Measurements from ENCODE around the gene RHCE. TPM values are rescaled to one million over a fixed set of nuclear protein-coding genes. Genes with fewer than 3 reads are reported as not detected.
"Not testable (repeated sequence)": the region's sequence is repeated elsewhere in the genome, so short reads cannot be mapped to it uniquely, and the experiment has no call there.

The RHCE gene
- polyA plus RNA-seq, 1 experiment = 0.25 TPM

- H3K9me3 ChIP-seq (ENCODE audit: control insufficient read depth, insufficient read depth, low read length) = no peaks in the 10 kb centered on the region
- POLR2A ChIA-PET = interaction anchor here (0.6 to 1.1 kb wide), 4 partner anchors 37 to 198 kb away, joined by 3 to 8 read pairs (median 5); partner anchors contain the start of genes RSRP1 and SYF2
- peak; percentile 89 for DNase-seq (ENCODE audit: low read depth, low spot score)
- CTCF ChIA-PET = no interaction called here
- TF ChIP-seq, protein P1, sequence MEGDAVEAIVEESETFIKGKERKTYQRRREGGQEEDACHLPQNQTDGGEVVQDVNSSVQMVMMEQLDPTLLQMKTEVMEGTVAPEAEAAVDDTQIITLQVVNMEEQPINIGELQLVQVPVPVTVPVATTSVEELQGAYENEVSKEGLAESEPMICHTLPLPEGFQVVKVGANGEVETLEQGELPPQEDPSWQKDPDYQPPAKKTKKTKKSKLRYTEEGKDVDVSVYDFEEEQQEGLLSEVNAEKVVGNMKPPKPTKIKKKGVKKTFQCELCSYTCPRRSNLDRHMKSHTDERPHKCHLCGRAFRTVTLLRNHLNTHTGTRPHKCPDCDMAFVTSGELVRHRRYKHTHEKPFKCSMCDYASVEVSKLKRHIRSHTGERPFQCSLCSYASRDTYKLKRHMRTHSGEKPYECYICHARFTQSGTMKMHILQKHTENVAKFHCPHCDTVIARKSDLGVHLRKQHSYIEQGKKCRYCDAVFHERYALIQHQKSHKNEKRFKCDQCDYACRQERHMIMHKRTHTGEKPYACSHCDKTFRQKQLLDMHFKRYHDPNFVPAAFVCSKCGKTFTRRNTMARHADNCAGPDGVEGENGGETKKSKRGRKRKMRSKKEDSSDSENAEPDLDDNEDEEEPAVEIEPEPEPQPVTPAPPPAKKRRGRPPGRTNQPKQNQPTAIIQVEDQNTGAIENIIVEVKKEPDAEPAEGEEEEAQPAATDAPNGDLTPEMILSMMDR (IDR thresholded peaks at IDR 0.05; ENCODE audit: low read depth, low read length) = no peak
- H3K27me3 ChIP-seq (ENCODE audit: control insufficient read depth, insufficient read depth, low read length) = no peaks in the 10 kb centered on the region
- peak within 1 kb of the TSS; percentile 86 for H3K4me3 ChIP-seq (ENCODE audit: low read depth, low read length)
- H3K27ac ChIP-seq (ENCODE audit: low read depth, low read length) = peak within 1 kb of the TSS; percentile 58
Measured at GRCh38 chr1:25430073-25430966, 9.7 kb upstream of the RHCE start, which contains the start of gene MACO1. Gene MACO1, plus strand, starts transcription at chr1:25430897. Its CDS starts 202 bp downstream, at chr1:25431099.

GRCh38 chr1:25428475-25429166 is 8.0 kb upstream of the RHCE start:
- Histone ChIP-seq H3K9me3 (ENCODE audit: control insufficient read depth, insufficient read depth, low read length) (no peaks in the 10 kb centered on the region), H3K27me3 (ENCODE audit: control insufficient read depth, insufficient read depth, low read length) (no peaks in the 10 kb centered on the region), H3K27ac (ENCODE audit: low read depth, low read length) (no peak overlapping the region), H3K4me3 (ENCODE audit: low read depth, low read length) (no peak overlapping the region)
- TF ChIP-seq, protein P1 (IDR thresholded peaks at IDR 0.05; ENCODE audit: low read depth, low read length) = no peak
- ChIA-PET CTCF (interaction anchor here (0.6 to 1.0 kb wide), 2 partner anchors 91 to 1229 kb away, joined by 3 to 4 read pairs; no protein-coding TSS in a partner anchor), POLR2A (interaction anchor here (2.5 kb wide), 1 partner anchor 181 kb away, joined by 6 read pairs; the partner anchor contains the start of gene RSRP1)
- no peak for DNase-seq (ENCODE audit: low read depth, low spot score)

GRCh38 chr1:25427696-25428095 is 7.1 kb upstream of the RHCE start:
- ChIA-PET POLR2A (interaction anchor here (2.5 kb wide), 1 partner anchor 180 kb away, joined by 6 read pairs; the partner anchor contains the start of gene RSRP1), CTCF (interaction anchor here (0.6 kb wide), 1 partner anchor 92 kb away, joined by 4 read pairs; no protein-coding TSS in a partner anchor)
- TF ChIP-seq, protein P1 (IDR thresholded peaks at IDR 0.05; ENCODE audit: low read depth, low read length) = no peak
- Histone ChIP-seq H3K27me3 (ENCODE audit: control insufficient read depth, insufficient read depth, low read length) (peaks cover 2% of the 10 kb centered on the region), H3K9me3 (ENCODE audit: control insufficient read depth, insufficient read depth, low read length) (no peaks in the 10 kb centered on the region), H3K27ac (ENCODE audit: low read depth, low read length) (no peak overlapping the region), H3K4me3 (ENCODE audit: low read depth, low read length) (no peak overlapping the region)
- no peak for DNase-seq (ENCODE audit: low read depth, low spot score)

GRCh38 chr1:25425098-25426085 is 4.8 kb upstream of the RHCE start:
- H3K27me3 ChIP-seq (ENCODE audit: control insufficient read depth, insufficient read depth, low read length) = peaks cover 2% of the 10 kb centered on the region
- no peaks in the 10 kb centered on the region for H3K9me3 ChIP-seq (ENCODE audit: control insufficient read depth, insufficient read depth, low read length)
- CTCF ChIA-PET = no interaction called here
- H3K4me3 ChIP-seq (ENCODE audit: low read depth, low read length) = no peak overlapping the region
- POLR2A ChIA-PET = no interaction called here
- H3K27ac ChIP-seq (ENCODE audit: low read depth, low read length) = no peak overlapping the region
- TF ChIP-seq, protein P1 (IDR thresholded peaks at IDR 0.05; ENCODE audit: low read depth, low read length) = no peak
- DNase-seq (ENCODE audit: low read depth, low spot score) = no peak

DNA sequence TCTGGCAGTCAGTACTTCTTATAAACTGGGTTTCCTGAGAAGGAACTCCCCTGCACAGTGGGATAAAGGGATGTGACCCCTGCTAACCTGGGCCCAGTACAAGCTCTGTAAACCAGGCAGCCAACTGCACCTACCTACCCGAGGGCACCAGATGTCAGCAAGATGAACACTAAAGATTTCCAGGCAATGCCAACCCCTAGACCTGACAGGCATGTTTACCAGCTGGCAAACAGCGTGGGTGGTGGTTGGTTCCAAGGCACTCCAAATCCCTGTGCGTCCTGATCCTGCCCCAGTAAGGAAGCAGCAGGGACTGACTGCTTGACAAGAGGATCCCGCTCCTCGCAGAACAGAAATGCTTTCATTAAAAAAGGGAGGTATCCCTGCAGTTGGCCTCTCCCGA is 2.6 kb upstream of the RHCE start:
- H3K4me3 ChIP-seq (ENCODE audit: low read depth, low read length); H3K27me3 ChIP-seq (ENCODE audit: control insufficient read depth, insufficient read depth, low read length); H3K9me3 ChIP-seq (ENCODE audit: control insufficient read depth, insufficient read depth, low read length); CTCF ChIA-PET; DNase-seq (ENCODE audit: low read depth, low spot score); H3K27ac ChIP-seq (ENCODE audit: low read depth, low read length); POLR2A ChIA-PET: not testable (repeated sequence)

DNA sequence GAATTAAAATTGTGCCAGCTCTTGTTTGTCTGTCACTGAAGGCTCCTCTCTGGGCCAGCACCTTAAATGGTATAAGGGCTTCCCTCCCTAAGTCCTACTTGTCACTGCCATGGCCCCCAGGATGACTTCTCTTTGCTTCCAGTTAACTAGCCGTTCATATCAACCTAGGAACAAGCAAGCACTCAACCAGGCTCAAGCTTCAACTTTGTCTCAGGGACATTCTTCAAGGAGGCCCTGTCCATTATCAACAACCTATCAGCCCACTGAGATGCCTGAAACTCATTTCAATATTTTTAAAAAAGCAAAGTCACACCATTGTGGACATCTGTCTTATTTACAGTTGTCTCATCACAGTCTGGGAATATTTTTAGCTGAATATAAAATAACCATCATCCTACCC is 1.3 kb downstream of the RHCE start:
- CTCF ChIA-PET; H3K27me3 ChIP-seq (ENCODE audit: control insufficient read depth, insufficient read depth, low read length); H3K4me3 ChIP-seq (ENCODE audit: low read depth, low read length); POLR2A ChIA-PET; H3K27ac ChIP-seq (ENCODE audit: low read depth, low read length); DNase-seq (ENCODE audit: low read depth, low spot score); H3K9me3 ChIP-seq (ENCODE audit: control insufficient read depth, insufficient read depth, low read length): not testable (repeated sequence)

DNA sequence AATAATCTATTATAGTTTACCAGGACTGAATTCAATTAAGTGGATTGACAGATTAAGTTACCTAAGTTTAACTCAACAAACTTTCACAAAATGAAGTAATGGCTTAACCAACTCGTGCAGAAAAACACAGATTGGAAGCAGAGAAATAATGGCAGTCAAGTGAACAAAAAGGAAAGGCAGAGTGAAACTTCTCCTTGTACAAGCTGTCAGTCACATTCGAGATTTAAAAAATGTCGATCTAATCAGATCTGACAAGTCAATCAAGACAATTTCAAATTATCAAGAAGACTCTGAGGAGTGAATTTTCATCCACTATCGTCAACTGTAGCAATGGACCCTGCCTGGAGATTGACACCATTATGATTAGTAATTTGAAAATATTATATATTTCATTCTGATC is 3.3 kb downstream of the RHCE start:
- H3K4me3 ChIP-seq (ENCODE audit: low read depth, low read length); POLR2A ChIA-PET; H3K27ac ChIP-seq (ENCODE audit: low read depth, low read length); H3K9me3 ChIP-seq (ENCODE audit: control insufficient read depth, insufficient read depth, low read length); DNase-seq (ENCODE audit: low read depth, low spot score); CTCF ChIA-PET; H3K27me3 ChIP-seq (ENCODE audit: control insufficient read depth, insufficient read depth, low read length): not testable (repeated sequence)
